ENCODE data around the gene R3HDM4. TPM values are rescaled to one million over a fixed set of nuclear protein-coding genes. Genes with fewer than 3 reads are reported as not detected.

R3HDM4 gene
- total and polyA plus RNA-seq, 2 donors from 2014 or later = 47.4 to 71.4 TPM

- Histone ChIP-seq H3K36me3 (ENCODE audit: control insufficient read depth in 2 of 3, insufficient read depth in 3 of 3, low read length in 3 of 3) (peaks cover 0 to 4% (median 0%) of the 10 kb centered on the region in 3 donors), H3K27ac (ENCODE audit: low read depth in 2 of 2, low read length in 2 of 2) (no peak overlapping the region), H3K9me3 (ENCODE audit: control insufficient read depth in 2 of 3, insufficient read depth in 1 of 3, low read length in 3 of 3) (no peaks in the 10 kb centered on the region), H3K4me1 (ENCODE audit: control insufficient read depth in 2 of 3, insufficient read depth in 2 of 3, low read depth in 1 of 3, low read length in 3 of 3) (peaks cover 0 to 10% (median 0%) of the 10 kb centered on the region in 3 donors), H3K4me3 (ENCODE audit: low read length in 3 of 3) (no peak overlapping the region), H3K9ac (ENCODE audit: low read length in 3 of 3) (no peak overlapping the region), H3K27me3 (ENCODE audit: control insufficient read depth, insufficient read depth, low read length) (no peaks in the 10 kb centered on the region)
- FAIRE-seq = no peak
- intact Hi-C loops (cut with DNase I) = no loop called here
- no peak for DNase-seq
- TF ChIP-seq, protein P1, sequence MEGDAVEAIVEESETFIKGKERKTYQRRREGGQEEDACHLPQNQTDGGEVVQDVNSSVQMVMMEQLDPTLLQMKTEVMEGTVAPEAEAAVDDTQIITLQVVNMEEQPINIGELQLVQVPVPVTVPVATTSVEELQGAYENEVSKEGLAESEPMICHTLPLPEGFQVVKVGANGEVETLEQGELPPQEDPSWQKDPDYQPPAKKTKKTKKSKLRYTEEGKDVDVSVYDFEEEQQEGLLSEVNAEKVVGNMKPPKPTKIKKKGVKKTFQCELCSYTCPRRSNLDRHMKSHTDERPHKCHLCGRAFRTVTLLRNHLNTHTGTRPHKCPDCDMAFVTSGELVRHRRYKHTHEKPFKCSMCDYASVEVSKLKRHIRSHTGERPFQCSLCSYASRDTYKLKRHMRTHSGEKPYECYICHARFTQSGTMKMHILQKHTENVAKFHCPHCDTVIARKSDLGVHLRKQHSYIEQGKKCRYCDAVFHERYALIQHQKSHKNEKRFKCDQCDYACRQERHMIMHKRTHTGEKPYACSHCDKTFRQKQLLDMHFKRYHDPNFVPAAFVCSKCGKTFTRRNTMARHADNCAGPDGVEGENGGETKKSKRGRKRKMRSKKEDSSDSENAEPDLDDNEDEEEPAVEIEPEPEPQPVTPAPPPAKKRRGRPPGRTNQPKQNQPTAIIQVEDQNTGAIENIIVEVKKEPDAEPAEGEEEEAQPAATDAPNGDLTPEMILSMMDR (IDR thresholded peaks at IDR 0.05; ENCODE audit: borderline replicate concordance, extremely low read depth, insufficient read depth) = no peak
These were observed 45.7 kb downstream of the R3HDM4 start for GRCh38 chr19:867301-867793.

DNA sequence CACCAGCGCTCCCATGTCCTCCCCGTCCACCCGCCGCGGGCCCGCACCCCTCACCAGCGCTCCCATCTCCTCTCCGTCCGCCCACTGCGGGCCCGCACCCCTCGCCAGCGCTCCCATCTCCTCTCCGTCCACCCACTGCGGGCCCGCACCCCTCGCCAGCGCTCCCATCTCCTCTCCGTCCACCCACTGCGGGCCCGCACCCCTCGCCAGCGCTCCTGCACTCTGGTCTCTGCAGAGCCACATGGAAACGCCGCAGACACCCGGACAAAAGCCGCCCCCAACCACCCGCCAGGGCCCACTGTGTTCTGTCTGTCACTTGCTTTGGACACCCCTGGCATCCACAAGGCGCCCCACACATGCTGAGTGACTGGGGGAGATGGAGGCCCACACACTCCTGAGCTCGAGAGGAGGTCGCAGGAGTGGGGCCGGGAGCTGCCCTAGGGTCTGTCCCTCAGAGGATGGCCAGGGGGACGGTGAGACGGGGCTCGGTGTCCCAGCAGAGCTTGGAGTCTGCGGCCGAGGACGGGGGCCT lies 46.2 kb downstream of the R3HDM4 start:
- Histone ChIP-seq H3K36me3 (ENCODE audit: control insufficient read depth in 2 of 3, insufficient read depth in 3 of 3, low read length in 3 of 3) (peaks cover 0 to 4% (median 0%) of the 10 kb centered on the region in 3 donors), H3K9ac (ENCODE audit: low read length in 3 of 3) (no peak overlapping the region), H3K27me3 (ENCODE audit: control insufficient read depth, insufficient read depth, low read length) (no peaks in the 10 kb centered on the region), H3K27ac (ENCODE audit: low read depth in 2 of 2, low read length in 2 of 2) (no peak overlapping the region), H3K4me3 (ENCODE audit: low read length in 3 of 3) (no peak overlapping the region), H3K4me1 (ENCODE audit: control insufficient read depth in 2 of 3, insufficient read depth in 2 of 3, low read depth in 1 of 3, low read length in 3 of 3) (peaks cover 0 to 7% (median 0%) of the 10 kb centered on the region in 3 donors), H3K9me3 (ENCODE audit: control insufficient read depth in 2 of 3, insufficient read depth in 1 of 3, low read length in 3 of 3) (no peaks in the 10 kb centered on the region)
- FAIRE-seq (no peak), DNase-seq (no peak)
- TF ChIP-seq, protein P1 (IDR thresholded peaks at IDR 0.05; ENCODE audit: borderline replicate concordance, extremely low read depth, insufficient read depth) = no peak
- intact Hi-C loops (cut with DNase I) = no loop called here

GRCh38 chr19:863315-863620 lies 49.8 kb downstream of the R3HDM4 start:
- no peak overlapping the region for H3K4me3 ChIP-seq (ENCODE audit: low read length in 3 of 3)
- FAIRE-seq (no peak), DNase-seq (no peak)
- TF ChIP-seq, protein P1 (IDR thresholded peaks at IDR 0.05; ENCODE audit: borderline replicate concordance, extremely low read depth, insufficient read depth) = no peak
- intact Hi-C loops (cut with DNase I) = no loop called here
- peaks cover 0 to 10% (median 0%) of the 10 kb centered on the region in 3 donors for H3K4me1 ChIP-seq (ENCODE audit: control insufficient read depth in 2 of 3, insufficient read depth in 2 of 3, low read depth in 1 of 3, low read length in 3 of 3)
- H3K36me3 ChIP-seq (ENCODE audit: control insufficient read depth in 2 of 3, insufficient read depth in 3 of 3, low read length in 3 of 3) = peaks cover 0 to 4% (median 0%) of the 10 kb centered on the region in 3 donors
- no peaks in the 10 kb centered on the region for H3K9me3 ChIP-seq (ENCODE audit: control insufficient read depth in 2 of 3, insufficient read depth in 1 of 3, low read length in 3 of 3)
- no peak overlapping the region for H3K9ac ChIP-seq (ENCODE audit: low read length in 3 of 3)
- no peaks in the 10 kb centered on the region for H3K27me3 ChIP-seq (ENCODE audit: control insufficient read depth, insufficient read depth, low read length)
- no peak overlapping the region for H3K27ac ChIP-seq (ENCODE audit: low read depth in 2 of 2, low read length in 2 of 2)
